HUES6 (cell line): ENCODE data around the gene ANKRD33.

Experiments used
- H3K27ac ChIP-seq: 2 replicates; pipeline ENCODE4 v1.7.0; 2013; ENCODE audit warnings: low read depth, mild to moderate bottlenecking, low read length, inconsistent platforms
- H3K27me3 ChIP-seq: 2 replicates; pipeline ENCODE4 v1.6.1; 2013; ENCODE audit warnings: low read length; ENCODE audit not compliant: control insufficient read depth, insufficient read depth
- H3K36me3 ChIP-seq: 2 replicates; pipeline ENCODE4 v1.6.1; 2013; ENCODE audit warnings: low read length; ENCODE audit not compliant: control insufficient read depth, insufficient read depth
- H3K4me1 ChIP-seq: 2 replicates; pipeline ENCODE4 v1.6.1; 2013; ENCODE audit warnings: low read length; ENCODE audit not compliant: control insufficient read depth, insufficient read depth
- H3K4me3 ChIP-seq: 2 replicates; pipeline ENCODE4 v1.5.1; 2013; ENCODE audit warnings: low read depth, low read length
- H3K9ac ChIP-seq: one replicate; pipeline ENCODE4 v1.6.1; 2013; ENCODE audit warnings: mild to moderate bottlenecking, low read length
- H3K9me3 ChIP-seq: 2 replicates; pipeline ENCODE4 v1.6.1; 2013; ENCODE audit warnings: low read depth, low read length; ENCODE audit not compliant: control insufficient read depth, insufficient read depth

Gene ANKRD33

GRCh38 chr12:51869931-51870330 is 18.0 kb upstream of the ANKRD33 start:
- Histone ChIP-seq H3K4me3 (peak overlapping the region; percentile 65; the same call in 1 of the 2 replicates), H3K27ac (no peak overlapping the region)

GRCh38 chr12:51870504-51870903 is 17.4 kb upstream of the ANKRD33 start:
- H3K27me3 ChIP-seq: peaks cover 48% of the 10 kb centered on the region
- H3K27ac ChIP-seq: no peak overlapping the region
- H3K9ac ChIP-seq: no peak overlapping the region
- no peaks in the 10 kb centered on the region for H3K36me3 ChIP-seq
- H3K4me3 ChIP-seq: no peak overlapping the region
- H3K4me1 ChIP-seq: peaks cover 47% of the 10 kb centered on the region
- no peaks in the 10 kb centered on the region for H3K9me3 ChIP-seq

More at GRCh38 chr12:51869931-51870330, 18.0 kb upstream of the ANKRD33 start:
- H3K4me1 ChIP-seq: peaks cover 53% of the 10 kb centered on the region
- H3K36me3 ChIP-seq: no peaks in the 10 kb centered on the region
- H3K9ac ChIP-seq: no peak overlapping the region
- H3K9me3 ChIP-seq: no peaks in the 10 kb centered on the region
- peaks cover 48% of the 10 kb centered on the region for H3K27me3 ChIP-seq

GRCh38 chr12:51871126-51871525 is 16.8 kb upstream of the ANKRD33 start:
- H3K27me3 ChIP-seq: peaks cover 43% of the 10 kb centered on the region

GRCh38 chr12:51871918-51872688 is 15.8 kb upstream of the ANKRD33 start:
- peaks cover 42% of the 10 kb centered on the region for H3K27me3 ChIP-seq
- H3K4me3 ChIP-seq: no peak overlapping the region
- no peak overlapping the region for H3K9ac ChIP-seq
- peaks cover 37% of the 10 kb centered on the region for H3K4me1 ChIP-seq
- no peaks in the 10 kb centered on the region for H3K36me3 ChIP-seq
- no peak overlapping the region for H3K27ac ChIP-seq
- no peaks in the 10 kb centered on the region for H3K9me3 ChIP-seq

More at GRCh38 chr12:51871126-51871525, 16.8 kb upstream of the ANKRD33 start:
- Histone ChIP-seq H3K4me1 (peaks cover 41% of the 10 kb centered on the region), H3K9ac (no peak overlapping the region), H3K36me3 (no peaks in the 10 kb centered on the region), H3K9me3 (no peaks in the 10 kb centered on the region), H3K4me3 (no peak overlapping the region), H3K27ac (no peak overlapping the region)

GRCh38 chr12:51872689-51872981 is 15.3 kb upstream of the ANKRD33 start:
- H3K27ac ChIP-seq: no peak overlapping the region
- peaks cover 37% of the 10 kb centered on the region for H3K27me3 ChIP-seq
- no peak overlapping the region for H3K9ac ChIP-seq
- no peaks in the 10 kb centered on the region for H3K36me3 ChIP-seq
- H3K4me1 ChIP-seq: peaks cover 37% of the 10 kb centered on the region
- H3K4me3 ChIP-seq: no peak overlapping the region
- H3K9me3 ChIP-seq: no peaks in the 10 kb centered on the region

- no peaks in the 10 kb centered on the region for H3K36me3 ChIP-seq
- no peak overlapping the region for H3K9ac ChIP-seq
- peaks cover 30% of the 10 kb centered on the region for H3K27me3 ChIP-seq
- H3K9me3 ChIP-seq: no peaks in the 10 kb centered on the region
- no peak overlapping the region for H3K27ac ChIP-seq
- peaks cover 32% of the 10 kb centered on the region for H3K4me1 ChIP-seq
- H3K4me3 ChIP-seq: no peak overlapping the region
Observed at GRCh38 chr12:51873251-51873994, 14.5 kb upstream of the ANKRD33 start.

GRCh38 chr12:51874000-51874399 is 13.9 kb upstream of the ANKRD33 start:
- Histone ChIP-seq H3K4me1 (peaks cover 27% of the 10 kb centered on the region), H3K9me3 (no peaks in the 10 kb centered on the region), H3K9ac (no peak overlapping the region), H3K36me3 (no peaks in the 10 kb centered on the region), H3K4me3 (no peak overlapping the region), H3K27ac (no peak overlapping the region), H3K27me3 (peaks cover 24% of the 10 kb centered on the region)

- peaks cover 27% of the 10 kb centered on the region for H3K4me1 ChIP-seq
- peaks cover 22% of the 10 kb centered on the region for H3K27me3 ChIP-seq
- H3K9me3 ChIP-seq: no peaks in the 10 kb centered on the region
- H3K27ac ChIP-seq: no peak overlapping the region
- H3K4me3 ChIP-seq: no peak overlapping the region
- H3K36me3 ChIP-seq: no peaks in the 10 kb centered on the region
- H3K9ac ChIP-seq: no peak overlapping the region
Observed at GRCh38 chr12:51874486-51874885, 13.4 kb upstream of the ANKRD33 start.

- H3K9me3 ChIP-seq: no peaks in the 10 kb centered on the region
- H3K4me3 ChIP-seq: no peak overlapping the region
Observed at GRCh38 chr12:51879102-51879501, 8.8 kb upstream of the ANKRD33 start.

GRCh38 chr12:51883295-51883694 is 4.6 kb upstream of the ANKRD33 start:
- no peak overlapping the region for H3K9ac ChIP-seq

More at GRCh38 chr12:51879102-51879501, 8.8 kb upstream of the ANKRD33 start:
- H3K27me3 ChIP-seq: no peaks in the 10 kb centered on the region
- H3K4me1 ChIP-seq: no peaks in the 10 kb centered on the region; the same call in 1 of the 2 replicates
- no peaks in the 10 kb centered on the region for H3K36me3 ChIP-seq
- H3K27ac ChIP-seq: no peak overlapping the region
- H3K9ac ChIP-seq: no peak overlapping the region

GRCh38 chr12:51883998-51884675 is 3.8 kb upstream of the ANKRD33 start:
- H3K27me3 ChIP-seq: peaks cover 12% of the 10 kb centered on the region
- H3K27ac ChIP-seq: no peak overlapping the region
- no peak overlapping the region for H3K4me3 ChIP-seq
- no peaks in the 10 kb centered on the region for H3K9me3 ChIP-seq
- no peak overlapping the region for H3K9ac ChIP-seq
- H3K4me1 ChIP-seq: peaks cover 14% of the 10 kb centered on the region
- no peaks in the 10 kb centered on the region for H3K36me3 ChIP-seq

More at GRCh38 chr12:51883295-51883694, 4.6 kb upstream of the ANKRD33 start:
- H3K36me3 ChIP-seq: no peaks in the 10 kb centered on the region
- H3K27ac ChIP-seq: no peak overlapping the region
- H3K9me3 ChIP-seq: no peaks in the 10 kb centered on the region
- peaks cover 4% of the 10 kb centered on the region for H3K27me3 ChIP-seq
- no peak overlapping the region for H3K4me3 ChIP-seq
- peaks cover 9% of the 10 kb centered on the region for H3K4me1 ChIP-seq
